Islet precursor cell (in vitro differentiated cells): Measurements from ENCODE around the gene EIF2AK2.

ENCODE experiments used
- DNase-seq: peaks from one replicate; pipeline ENCODE4 v3.0.0-alpha.2; 2018

EIF2AK2 gene

DNA sequence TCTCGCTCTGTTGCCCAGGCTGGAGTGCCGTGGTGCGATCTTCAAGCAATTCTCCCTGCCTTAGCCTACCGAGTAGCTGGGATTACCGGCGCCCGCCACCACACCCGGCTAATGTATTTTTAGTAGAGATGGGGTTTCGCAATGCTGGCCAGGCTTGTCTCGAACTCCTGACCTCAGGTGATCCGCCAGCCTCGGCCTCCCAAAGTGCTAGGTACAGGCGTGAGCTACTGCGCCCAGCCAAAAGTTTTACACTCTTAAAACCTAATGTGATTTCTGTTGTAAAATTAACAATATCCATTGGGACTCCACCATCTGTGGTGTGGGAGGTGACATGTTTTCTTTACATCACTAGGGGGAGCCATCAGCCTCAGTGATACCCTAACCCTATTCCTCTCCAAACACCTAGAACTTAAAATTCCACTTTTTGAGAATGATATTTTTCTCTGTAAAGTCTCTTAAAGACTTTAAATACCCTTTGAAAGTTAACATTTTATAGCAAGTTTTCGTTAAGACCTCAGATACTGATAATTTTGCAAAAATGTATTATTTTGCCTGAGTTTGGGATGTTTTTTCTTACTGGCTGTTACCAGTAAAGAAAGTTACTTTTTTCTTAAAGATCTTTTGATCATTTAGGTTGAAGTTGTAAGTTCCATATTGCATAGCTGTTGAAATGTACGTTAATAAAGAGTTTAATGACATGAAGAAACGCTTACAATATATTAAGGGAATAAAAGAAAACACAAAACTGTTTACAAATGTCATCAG, 11.6 kb upstream of the EIF2AK2 start:
- DNase-seq = peak; percentile 62

DNA sequence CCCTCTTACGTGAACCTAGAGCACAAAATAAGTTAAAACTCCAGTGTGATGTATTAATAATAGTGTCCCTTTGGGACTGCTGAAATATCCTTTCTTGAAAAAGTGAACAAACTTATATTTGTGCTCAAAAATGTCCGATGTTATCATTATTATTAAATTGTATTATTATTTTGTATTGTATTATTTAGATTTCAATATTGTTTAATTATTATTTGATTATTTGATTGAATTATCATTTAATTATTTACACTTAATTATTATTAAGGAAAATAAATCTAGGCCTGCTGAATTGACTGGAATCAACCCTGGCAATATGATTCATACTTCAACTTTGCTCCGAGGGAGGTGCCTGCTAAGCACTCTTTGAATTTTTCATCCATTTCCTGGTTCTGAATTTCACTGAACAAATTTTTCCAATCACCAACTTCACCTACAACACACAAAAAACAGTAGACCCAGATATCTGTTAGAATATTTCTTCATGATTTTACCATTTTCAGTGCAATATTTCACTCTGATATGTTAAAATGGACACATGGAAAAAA, 10.9 kb upstream of the EIF2AK2 start:
- DNase-seq = no peak

DNA sequence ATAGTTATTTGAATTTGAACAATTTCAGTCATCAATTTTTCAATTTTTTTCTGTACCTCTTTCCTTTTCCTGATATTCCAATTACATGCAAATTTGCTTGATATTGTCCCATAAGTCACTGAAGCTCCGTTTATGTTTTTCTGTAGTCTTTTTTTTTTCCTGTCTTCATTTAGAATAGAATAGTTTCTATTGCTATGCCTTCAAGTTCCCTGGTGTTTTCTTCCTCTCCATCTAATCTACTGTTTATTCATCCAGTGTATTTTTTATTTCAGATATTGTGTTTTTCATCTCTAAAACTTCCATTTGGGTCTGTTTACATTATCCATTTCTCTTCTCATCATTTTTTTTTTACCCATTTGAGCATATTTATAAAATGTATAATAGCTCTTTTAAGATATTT, 8.0 kb upstream of the EIF2AK2 start:
- DNase-seq = no peak

DNA sequence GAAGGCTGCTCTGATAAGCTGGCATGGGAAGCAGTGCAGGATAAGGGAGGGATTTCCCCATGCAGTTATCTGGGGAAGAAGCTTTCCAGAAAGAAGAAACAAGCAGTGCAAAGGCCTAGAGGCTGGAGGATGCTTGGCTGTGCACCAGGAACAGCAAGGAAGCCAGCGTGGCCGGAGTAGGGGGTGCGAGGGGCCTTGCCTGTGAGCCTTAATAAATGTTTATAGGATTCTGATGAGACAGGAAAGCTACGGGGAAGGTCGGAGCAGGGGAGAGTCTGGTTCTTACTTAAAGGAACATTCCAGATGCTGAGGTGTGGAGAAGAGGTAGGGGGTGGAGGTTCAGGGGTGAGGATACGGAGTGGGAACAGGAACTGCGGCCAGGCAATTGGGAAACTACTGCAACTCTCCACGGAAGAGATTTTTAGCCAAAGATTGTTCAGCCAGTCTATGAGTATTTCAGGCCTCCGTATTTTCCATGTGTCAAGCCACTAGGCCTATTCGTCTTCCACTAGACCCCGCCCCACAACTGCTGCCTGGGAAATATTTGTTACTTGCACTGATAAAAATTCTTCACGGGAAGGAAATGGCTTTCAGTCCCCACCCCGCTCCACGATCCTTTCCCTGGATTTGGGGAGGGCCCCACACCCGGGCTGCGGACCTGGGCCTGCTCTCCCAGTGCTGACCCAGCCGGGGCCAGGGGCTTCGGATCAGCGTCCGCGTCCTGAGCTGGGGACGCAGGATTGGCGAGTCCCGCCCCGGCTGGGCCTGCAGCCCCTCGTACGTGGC, 516 bp downstream of the EIF2AK2 start:
- peak; percentile 80 for DNase-seq

DNA sequence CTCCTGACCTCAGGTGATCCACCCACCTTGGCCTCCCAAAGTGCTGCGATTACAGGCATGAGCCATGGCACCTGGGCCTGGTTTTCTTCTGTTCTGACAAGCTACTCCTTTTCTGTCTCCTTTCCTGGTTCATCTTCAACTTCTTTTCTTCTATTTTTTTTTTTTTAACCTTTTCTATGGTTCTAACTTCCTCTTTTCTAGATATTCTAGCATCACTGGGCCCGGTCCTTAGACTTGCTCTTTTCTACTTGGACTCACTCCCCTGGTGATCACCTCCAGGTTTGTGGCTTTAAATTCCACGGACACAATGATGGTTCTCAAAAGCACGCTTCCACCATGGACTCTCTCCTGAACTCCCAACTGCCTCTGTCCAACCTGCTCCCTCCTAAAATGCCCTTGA, 2.0 kb downstream of the EIF2AK2 start:
- no peak for DNase-seq

DNA sequence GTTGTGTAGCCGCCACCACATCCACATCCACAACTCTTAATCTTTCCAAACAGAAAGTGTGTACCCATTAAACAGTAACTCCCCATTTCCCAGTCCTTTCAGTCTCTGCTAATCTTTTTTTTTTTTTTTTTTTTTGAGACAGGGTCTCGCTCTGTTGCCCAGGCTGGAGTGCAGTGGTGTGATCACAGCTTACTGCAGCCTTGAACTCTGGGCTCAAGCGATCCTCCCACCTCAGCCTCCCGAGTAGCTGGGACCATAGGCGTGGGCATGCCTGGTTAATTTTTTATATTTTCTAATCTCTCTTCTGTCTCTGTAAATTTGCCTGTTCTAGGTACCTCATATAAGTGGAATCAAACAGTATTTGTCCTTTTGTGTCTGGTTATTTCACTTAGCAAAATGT, 3.6 kb downstream of the EIF2AK2 start:
- DNase-seq = no peak

DNA sequence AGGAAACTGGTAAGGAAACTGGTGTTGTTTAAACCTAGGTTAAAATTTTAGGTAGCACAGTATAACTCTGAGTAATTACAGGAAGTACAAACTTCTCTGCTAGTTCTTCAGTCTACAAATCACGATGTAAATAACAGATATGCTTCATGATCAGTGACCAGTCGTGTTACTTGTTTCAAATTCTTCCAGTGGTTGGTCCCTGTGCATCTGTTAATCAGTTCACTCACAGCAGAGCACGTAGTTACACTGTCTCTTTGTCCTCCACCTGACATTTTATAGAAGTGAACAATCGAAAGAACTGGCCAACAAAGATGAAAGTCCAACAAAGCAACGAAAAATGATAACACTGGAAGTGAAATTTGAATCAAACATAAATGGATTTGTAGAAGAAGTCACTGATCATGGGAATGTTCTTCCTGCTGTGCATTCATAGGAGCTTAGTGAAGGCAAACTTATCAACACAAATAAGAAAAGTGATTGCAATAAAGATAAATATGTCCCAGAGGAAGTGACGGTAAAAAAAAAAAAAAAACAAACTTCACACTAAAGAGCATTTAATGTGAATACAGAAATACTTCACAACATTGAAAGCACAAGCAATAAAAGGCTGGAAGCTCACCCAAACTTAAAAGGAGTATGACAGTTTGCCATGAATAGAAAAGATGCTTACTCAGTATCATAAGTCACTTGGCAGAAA, 7.0 kb downstream of the EIF2AK2 start:
- no peak for DNase-seq

DNA sequence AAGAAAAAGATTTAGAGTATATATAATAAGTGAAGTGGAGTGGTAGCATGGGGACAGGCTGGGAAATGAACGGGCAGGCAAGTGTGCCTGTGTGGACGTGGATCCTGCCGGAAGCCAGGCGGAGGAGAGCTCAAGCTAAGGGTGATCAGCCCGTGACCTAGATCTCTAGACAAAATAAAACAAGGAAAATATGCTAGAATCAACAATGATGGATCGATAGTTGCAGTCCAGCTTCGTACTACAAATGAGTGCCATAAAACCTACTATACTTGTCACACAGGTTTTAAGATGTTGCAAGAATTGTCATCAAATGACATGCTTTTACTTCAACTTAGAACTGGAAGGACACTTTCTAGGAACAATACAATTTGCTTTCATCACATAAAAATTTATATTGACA, 8.5 kb downstream of the EIF2AK2 start:
- DNase-seq = no peak

DNA sequence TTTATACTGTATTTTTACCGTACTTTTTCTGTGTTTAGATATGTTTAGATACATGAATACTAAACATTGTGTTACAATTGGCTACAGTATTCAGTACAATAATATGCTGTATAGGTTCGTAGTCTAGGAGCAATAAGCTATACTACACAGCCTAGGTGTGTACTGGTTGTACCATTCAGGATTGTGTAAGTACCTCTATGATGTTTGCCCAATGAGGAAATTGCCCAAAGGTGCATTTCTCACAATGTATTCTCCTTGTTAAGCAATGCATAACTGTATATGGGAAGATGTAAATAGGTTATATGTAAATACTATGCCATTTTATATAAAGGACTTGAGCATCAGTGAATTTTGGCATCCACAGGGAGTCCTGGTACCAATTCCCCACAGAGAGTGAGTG, 10.7 kb downstream of the EIF2AK2 start:
- no peak for DNase-seq

DNA sequence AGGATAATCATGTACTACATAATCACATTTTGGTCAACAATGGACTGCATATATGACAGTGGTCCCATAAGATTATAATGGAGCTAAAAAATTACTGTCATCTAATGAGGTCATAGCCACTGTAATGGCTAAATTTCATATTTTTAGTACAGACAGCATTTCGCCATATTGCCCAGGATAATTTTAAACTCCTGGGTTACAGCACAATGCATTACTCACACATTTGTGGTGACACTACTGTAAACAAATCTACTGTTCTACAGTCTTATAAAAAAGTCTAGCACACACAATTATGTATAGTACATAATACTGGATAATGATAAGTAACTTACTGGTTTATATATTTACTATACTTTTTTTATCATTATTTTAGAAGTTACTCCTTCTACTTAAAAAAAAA, 12.8 kb downstream of the EIF2AK2 start:
- DNase-seq = no peak

DNA sequence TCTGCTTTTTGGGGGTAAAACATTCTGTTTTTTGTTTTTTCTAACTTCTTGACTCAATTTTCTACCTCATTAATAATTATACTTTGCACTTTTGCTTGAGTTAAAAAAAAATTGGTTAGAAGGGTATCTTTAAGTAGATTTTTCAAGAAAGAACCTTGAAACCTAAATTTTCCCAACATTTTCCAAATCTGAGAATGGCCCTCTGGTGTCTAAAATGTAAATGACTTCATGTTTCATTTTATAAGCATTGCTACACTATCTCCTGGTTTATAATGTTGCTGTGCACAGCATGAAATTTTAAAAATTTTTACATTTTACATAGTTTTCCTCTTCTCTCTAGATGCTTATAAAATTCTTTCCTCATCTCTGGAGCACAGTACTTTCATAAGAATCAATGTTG, 14.2 kb downstream of the EIF2AK2 start:
- DNase-seq = no peak

DNA sequence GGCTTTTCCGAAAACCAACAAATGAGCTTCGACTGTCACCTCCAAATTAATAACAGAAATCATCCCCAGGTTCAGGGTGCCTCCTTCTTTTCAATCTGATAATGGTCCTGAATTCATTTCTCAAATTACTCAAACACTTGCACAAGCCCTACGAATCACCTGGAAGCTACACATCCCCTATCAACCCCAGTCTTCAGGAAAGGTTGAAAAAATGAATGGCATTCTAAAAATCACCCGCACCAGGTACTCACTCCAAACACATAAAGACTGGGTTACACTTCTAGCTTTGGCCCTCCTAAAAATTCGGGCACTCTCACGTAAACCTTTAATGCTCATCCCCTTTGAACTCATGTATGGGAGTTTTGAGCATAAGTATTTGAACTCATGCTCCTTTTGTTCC, 23.9 kb downstream of the EIF2AK2 start:
- DNase-seq = no peak

DNA sequence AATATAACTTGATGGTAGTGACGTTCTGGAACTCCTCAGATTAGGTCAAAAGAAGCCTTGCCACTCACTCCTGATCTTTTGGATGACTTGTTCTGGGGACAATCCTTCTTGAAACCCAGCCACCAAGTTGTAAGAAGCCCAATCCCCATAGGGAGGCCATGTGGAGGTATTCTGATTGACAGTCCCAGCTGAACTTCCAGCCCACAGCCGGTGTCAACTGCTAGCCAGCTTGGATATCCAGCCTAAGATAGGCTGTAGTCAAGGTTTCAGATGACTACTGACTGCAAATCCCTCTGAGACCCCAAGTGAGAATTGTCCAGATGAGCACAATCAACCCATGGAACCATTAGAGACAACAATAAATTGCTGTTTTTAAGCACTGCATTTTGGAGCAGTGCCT, 31.4 kb downstream of the EIF2AK2 start:
- DNase-seq = no peak

DNA sequence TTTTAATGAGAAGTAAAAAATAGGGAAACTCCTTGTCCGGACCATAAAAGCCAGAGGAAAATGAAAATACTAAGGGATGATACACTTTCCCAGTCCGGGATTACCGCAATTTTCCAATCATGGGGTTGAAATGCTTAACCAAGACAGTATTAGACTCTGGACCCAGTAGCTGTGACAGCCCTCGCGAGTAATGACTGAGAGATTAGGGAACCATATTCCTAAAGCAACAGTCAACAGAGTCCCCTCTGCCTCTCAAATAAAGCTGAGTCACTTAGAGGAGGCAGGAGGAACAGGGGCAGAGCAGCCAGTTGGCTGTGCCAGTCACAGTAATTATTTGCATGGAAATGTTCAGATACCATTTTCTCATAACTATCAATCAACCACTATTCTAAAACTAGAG, 37.6 kb downstream of the EIF2AK2 start:
- no peak for DNase-seq

DNA sequence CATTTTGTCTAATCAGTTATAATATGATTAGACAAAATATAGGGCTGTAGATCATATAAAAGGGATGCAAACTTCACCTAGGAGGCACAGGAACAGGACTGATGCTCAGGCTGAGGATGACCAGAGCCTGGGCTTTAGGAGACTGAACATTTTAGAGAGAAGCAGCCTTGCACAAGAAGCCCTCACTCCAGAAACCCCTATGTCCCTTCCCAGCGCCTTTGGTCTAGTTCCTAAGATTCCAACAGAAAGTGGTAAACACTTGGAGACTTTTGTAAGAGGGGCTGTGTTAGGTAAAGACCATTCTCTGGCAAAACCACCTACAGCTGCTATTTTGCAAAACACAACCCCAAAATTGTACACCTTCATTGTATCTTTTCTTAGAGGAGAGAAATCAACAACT, 39.2 kb downstream of the EIF2AK2 start:
- no peak for DNase-seq

DNA sequence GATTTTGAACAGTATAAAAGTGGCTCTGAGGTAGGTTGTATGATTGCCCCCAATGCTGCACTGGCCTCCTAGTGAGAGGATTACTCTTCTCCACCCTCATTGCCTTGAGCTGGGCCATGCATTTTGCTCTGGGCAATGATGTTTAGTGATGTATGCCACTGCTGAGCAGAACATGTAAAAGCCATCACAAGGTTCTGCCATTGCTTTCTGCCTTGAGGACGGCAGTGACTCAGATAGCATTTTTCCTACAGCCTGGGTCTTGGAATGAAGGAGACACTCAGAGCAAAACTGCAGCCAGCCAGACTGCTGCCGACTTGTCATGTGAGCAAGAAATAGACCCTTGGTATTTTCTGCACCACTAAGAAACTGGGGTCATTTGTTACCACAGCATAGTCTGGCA, 44.8 kb downstream of the EIF2AK2 start:
- DNase-seq = peak; percentile 69

DNA sequence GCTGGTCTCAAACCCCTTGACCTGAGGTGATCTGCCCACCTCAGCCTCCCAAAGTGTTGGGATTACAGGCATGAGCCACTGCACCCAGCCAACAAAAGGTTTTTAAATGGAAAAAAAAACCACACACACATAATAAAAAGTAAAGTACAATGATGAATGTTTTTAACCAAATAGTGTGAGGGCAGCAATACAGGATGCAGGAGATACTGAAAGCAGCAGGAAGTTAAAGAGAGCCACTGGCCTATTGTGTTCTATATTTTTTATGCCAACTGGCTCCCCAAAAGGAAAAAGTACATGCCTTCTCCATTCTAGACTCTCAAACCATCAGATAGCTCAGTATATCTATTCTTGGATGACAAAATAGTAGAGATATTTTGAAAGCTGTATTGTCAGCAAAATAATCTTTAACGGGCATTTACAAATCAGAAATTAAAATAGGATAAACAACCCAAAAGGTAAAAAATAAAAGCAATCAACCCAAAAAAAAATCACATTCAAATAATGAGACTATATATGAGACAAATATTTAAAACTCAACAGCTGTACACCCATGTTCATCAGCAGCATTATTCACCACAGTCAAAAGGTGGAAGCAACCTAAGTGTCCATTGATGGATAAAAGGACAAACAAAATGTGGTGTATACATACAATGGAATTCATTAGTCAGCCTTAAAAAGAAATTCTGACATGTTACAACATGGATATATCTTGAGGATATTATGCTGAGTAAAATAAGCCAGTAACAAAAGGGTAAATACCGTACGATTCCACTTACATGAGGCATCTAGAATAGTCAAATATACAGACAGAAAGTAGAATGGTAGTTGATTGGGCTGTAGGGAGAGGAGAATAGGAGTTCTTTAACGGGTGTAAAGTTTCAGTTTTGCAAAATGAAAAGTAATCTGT, 46.2 kb downstream of the EIF2AK2 start:
- no peak for DNase-seq

DNA sequence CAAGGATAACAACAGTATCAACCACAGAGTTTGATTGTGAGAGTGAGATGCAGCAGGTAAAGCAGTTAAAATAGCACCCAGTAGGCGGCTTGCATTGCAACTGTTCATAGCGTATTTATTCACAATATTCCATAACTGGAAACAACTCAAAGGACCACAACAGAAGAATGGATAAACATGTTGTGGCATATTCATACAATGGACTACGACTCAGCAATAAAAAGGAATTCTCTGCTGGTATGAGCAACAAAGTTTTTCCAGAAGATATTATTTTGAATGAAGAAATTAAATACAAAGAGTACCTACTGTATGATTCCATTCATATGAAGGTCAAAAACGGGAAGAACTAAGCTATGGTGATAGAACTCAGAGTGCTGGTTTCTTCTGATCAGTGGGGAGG, 47.3 kb downstream of the EIF2AK2 start:
- DNase-seq = no peak

DNA sequence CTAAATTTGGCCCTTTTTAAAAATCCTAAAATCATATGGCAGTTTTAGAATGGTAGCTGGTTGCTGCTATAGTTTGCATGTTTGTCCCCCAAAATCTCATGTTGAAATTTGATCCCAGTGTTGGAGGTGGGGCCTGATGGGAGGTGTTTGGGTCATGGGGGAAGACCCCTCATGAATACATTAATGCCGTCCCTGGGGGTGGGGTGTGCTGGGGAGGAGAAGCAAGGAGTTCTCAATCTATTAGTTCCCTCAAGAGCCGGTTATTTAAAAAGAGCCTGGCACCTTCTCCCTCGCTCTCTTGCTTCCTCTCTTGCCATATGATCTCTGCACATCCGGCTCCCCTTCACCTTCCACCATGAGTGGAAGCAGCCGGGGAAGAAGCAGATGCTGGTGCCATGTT, 51.6 kb downstream of the EIF2AK2 start:
- no peak for DNase-seq

DNA sequence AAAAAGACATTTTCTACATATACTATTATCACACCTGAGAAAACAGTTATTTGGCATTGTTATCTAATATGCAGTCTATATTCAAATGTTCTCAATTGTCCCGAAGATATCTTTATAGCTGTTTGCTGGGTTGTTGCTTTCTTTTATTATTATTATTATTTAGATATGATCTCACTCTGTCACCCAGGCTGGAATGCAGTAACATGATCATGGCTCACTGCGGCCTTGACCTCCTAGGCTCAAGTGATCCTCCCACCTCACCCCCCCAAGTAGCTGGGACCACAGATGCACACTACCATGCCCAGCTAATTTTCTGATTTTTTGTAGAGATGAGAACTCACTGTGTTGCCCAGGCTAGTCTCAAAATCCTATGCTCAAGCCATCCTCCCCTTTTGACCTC, 52.6 kb downstream of the EIF2AK2 start:
- no peak for DNase-seq

DNA sequence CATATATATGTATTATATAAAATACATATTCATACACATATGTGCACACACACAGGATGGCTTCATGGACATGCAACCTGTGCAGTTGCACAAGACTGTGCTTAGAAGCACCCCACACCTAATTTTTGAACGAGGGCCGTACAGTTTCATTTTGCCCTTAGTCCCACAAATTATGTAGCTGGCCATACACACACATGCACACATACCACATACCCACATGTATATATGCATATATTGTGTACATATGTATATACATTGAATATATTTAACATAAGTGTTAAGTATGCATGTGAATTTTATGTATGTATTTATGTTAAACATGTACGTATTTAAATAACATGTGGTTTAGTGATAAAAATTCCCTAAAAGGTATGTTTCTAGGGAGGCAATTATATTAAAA, 54.2 kb downstream of the EIF2AK2 start:
- DNase-seq = no peak

DNA sequence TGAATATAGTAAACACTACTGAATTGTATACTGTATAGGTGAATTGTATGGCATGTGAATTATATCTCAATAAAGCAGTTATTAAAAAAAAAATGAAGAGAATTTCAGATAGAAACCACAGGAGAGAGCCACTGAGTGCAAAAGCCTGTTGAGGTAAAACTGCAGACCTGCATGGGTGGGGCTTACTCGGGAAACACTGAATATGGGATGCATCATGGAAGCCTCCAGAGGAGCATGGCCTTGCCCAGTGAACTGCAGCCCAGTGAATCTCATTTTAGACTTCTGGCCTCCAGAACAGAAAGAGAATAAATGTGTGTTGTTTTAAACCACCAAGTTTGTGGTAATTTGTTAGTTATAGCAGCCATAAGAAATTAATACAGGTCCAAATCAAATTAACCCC, 56.7 kb downstream of the EIF2AK2 start:
- DNase-seq = no peak
